Activated CD8-positive, alpha-beta memory T cell treated with anti-CD3 and anti-CD28 coated beads for 36 hours (primary cell): ENCODE results near the gene HENMT1. TPM values are rescaled to one million over a fixed set of nuclear protein-coding genes. Genes with fewer than 3 reads are reported as not detected.
"Not testable (repeated sequence)": the region's sequence is repeated elsewhere in the genome, so short reads cannot be mapped to it uniquely, and the experiment has no call there.

Experiments used
- CTCF ChIA-PET: fragments of 350-600 bp; sonication (Branson Sonifier 250); formaldehyde crosslinking; loops from one replicate; lab custom pipeline; 2021; ENCODE audit warnings: antibody characterized with exemption; lab: Charles Lee
- POLR2A ChIA-PET: fragments of 350-600 bp; sonication (Branson Sonifier 250); formaldehyde crosslinking; loops from one replicate; lab custom pipeline; 2021; ENCODE audit warnings: antibody characterized with exemption; lab: Charles Lee
- total RNA-seq, 2 experiments: library from RNA; stranded (reverse); gene quantifications; one replicate each; pipeline ENCODE4 v1.2.3, GENCODE V29; 2021

Gene HENMT1
- total RNA-seq, 2 experiments from 2014 or later: 30.6 to 32.4 TPM

DNA sequence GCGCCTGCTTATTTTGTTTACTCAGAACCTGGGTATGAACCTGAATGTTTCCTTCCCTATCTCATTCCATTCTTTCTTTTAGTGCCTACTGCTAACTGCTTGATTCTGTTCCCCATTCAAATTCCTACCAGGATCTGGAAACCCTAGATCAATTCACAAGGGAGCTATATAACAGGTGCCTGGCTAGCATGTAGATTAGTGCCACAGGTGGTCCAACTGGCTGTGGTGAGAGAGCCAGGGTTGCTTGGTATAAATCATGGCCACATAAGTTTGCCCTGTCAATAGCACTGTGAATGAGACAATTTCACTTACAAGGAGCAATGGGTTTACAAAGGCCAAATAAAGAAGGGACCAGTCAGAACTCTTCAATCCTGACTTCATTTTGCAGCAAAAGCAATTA is 24.6 kb upstream of the HENMT1 start:
- CTCF ChIA-PET: no interaction called here

GRCh38 chr1:108681701-108682100 is 20.8 kb upstream of the HENMT1 start:
- CTCF ChIA-PET, POLR2A ChIA-PET: not testable (repeated sequence)

More for the DNA sequence above, 24.6 kb upstream of the HENMT1 start:
- POLR2A ChIA-PET: no interaction called here

- ChIA-PET POLR2A (interaction anchor here (0.6 kb wide), 1 partner anchor 36 kb away, joined by 3 read pairs; no protein-coding TSS in a partner anchor), CTCF (no interaction called here)
Observed at GRCh38 chr1:108679586-108680213, 18.8 kb upstream of the HENMT1 start.

DNA sequence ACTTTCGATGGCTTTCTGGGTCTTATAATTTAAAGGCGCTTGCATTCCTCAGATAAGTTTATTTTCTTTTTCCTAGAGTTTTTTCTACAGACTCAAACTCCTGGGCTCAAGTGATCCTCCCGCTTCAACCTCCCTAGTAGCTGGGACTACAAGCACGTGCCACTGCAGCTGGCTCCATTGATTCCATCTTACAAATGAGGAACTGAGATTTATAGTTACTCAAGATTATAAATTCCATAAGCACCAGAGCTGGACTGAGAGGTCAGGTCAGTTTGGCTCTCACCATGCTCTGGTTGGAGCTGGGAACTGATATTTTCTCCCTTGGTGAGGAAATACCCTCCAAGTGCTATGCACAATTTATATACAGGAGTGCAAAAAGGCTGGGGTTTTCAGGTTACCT is 17.8 kb upstream of the HENMT1 start:
- CTCF ChIA-PET: interaction anchor here (1.4 kb wide), 1 partner anchor 13 kb away, joined by 3 read pairs; no protein-coding TSS in a partner anchor
- POLR2A ChIA-PET: no interaction called here

DNA sequence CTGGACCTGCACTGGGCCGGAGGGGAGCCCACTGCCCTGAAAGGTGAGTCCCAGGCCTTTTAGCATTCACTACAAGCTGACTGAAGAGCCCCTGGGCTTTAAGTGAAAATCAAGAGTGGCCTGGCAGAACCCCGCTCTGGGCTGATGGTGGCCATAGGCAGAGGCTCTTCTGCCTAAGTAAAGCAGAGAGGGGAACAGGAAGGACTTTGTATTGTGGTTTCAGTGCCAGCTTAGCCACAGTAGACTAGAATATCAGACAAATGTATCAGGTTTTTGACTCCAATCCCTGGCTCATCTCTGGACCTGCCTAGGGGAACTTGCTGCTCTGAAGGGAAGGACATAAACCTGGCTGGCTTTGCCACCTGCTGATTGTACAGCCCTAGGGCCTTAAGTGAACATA is 10.2 kb upstream of the HENMT1 start:
- ChIA-PET CTCF (no interaction called here), POLR2A (no interaction called here)

GRCh38 chr1:108670131-108670773 is 9.4 kb upstream of the HENMT1 start:
- POLR2A ChIA-PET: no interaction called here
- CTCF ChIA-PET: interaction anchor here (1.1 kb wide), 1 partner anchor 12 kb away, joined by 3 read pairs; no protein-coding TSS in a partner anchor

DNA sequence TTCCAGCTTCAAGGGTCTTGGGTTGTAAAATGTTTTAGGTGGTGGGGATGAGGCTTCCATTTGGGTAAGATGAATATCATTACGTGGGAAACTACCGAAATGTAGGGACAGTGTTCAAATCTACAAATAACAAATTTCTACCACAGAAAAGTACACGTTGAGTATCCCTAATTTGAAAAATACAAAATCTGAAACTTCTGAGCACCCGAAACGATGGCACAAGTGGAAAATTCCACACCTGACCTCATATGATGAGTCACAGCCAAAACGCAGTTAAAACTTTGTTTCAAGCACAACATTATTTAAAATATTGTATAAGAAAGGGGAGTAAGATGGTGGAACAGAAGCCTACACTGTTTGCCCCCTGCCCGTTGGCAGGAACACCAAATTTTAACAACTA is 8.8 kb upstream of the HENMT1 start:
- ChIA-PET CTCF (interaction anchor here (1.1 kb wide), 1 partner anchor 13 kb away, joined by 3 read pairs; no protein-coding TSS in a partner anchor), POLR2A (no interaction called here)

GRCh38 chr1:108668777-108669176 is 7.9 kb upstream of the HENMT1 start:
- ChIA-PET POLR2A (interaction anchor here (0.6 kb wide), 1 partner anchor 36 kb away, joined by 11 read pairs; no protein-coding TSS in a partner anchor), CTCF (interaction anchor here (0.7 kb wide), 1 partner anchor 25 kb away, joined by 4 read pairs; no protein-coding TSS in a partner anchor)

DNA sequence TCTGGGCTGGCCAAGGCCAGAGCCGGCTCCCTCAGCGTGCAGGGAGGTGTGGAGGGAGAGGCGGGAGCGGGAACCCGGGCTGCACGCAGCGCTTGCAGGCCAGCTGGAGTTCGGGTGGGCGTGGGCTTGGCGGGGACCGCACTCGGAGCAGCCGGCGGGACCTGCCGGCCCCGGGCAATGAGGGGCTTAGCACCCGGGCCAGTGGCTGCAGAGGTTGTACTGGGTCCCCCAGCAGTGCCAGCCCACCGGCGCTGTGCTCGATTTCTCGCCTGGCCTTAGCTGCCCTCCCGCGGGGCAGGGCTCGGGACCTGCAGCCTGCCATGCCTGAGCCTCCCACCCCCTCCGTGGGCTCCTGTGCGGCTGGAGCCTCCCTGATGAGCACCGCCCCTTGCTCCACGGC is 6.5 kb upstream of the HENMT1 start:
- CTCF ChIA-PET: interaction anchor here (1.1 kb wide), 1 partner anchor 23 kb away, joined by 3 read pairs; no protein-coding TSS in a partner anchor
- POLR2A ChIA-PET: not testable (repeated sequence)

- ChIA-PET CTCF (interaction anchor here (0.6 to 0.8 kb wide), 2 partner anchors 17 to 77 kb away, joined by 3 to 4 read pairs; no protein-coding TSS in a partner anchor), POLR2A (no interaction called here)
Observed at GRCh38 chr1:108665771-108666170, 4.9 kb upstream of the HENMT1 start.

DNA sequence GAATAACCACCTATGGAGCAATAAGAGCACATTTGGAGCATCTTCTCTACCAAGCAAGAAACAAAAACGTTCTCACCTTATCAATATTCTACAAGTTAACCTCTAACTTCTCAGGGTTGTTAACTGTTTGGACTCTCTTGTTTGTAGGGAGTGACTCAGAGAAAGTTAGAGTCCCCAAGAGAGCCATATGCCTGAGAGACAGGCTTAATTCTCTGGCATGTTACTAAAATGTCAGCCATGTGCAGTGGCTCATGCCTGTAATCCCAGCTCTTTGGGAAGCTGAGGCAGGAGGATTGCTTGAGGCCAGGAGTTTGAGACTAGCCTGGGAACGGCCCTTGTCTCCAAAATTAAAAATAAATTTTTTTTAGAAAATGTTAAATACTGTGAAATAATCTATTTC is 4.2 kb upstream of the HENMT1 start:
- CTCF ChIA-PET: interaction anchor here (0.6 to 0.8 kb wide), 2 partner anchors 18 to 76 kb away, joined by 3 to 4 read pairs; no protein-coding TSS in a partner anchor
- POLR2A ChIA-PET: no interaction called here

DNA sequence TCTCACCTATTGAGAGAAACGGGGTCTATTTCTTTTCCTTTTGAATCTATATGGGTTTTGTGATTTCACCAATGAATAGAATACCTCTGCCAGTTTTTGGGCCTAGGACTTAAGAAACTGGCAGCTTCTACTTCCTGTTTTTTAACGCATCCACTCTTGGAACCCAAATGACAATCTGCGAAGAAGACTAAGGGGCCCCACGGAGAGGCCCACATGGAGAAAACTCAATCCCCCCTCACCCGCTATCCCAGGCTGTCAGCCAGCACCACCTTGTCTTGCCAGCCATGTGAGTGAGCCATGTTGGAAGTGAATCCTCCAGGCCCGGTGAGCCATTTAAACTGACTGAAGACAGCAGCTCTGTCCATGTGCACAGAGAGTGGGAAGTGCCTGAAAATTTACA is 3.6 kb upstream of the HENMT1 start:
- CTCF ChIA-PET: no interaction called here
- POLR2A ChIA-PET: interaction anchor here (4.7 kb wide), 1 partner anchor 28 kb away, joined by 74 read pairs; the partner anchor contains the start of gene PRPF38B

DNA sequence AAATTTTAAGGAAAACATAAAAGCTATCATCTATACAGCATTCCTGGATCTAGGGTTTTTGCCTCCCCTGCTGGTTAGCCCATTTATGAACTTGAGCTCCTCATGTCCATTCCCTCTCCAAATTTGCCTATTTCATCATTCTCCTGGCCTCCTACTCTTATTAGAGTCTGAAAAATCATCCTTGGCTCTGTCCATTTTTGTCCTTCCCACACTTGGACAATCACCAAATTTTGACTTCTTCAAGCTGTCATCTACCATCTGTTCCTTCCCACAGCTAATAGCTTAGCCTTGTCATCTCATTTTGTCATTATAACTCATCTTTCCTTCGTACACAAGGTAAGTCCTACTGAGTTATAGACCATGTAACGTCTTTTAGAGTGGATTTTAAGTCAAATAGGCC is 2.2 kb upstream of the HENMT1 start:
- CTCF ChIA-PET: interaction anchor here (1.3 to 2.8 kb wide), 2 partner anchors 16 to 29 kb away, joined by 4 to 10 read pairs; partner anchors contain the start of gene PRPF38B
- POLR2A ChIA-PET: interaction anchor here (0.9 to 4.7 kb wide), 2 partner anchors 30 to 34 kb away, joined by 3 to 74 read pairs; partner anchors contain the start of gene PRPF38B

GRCh38 chr1:108657356-108658080 is 3.4 kb downstream of the HENMT1 start:
- POLR2A ChIA-PET: no interaction called here
- CTCF ChIA-PET: interaction anchor here (2.4 kb wide), 1 partner anchor 11 kb away, joined by 7 read pairs; no protein-coding TSS in a partner anchor

DNA sequence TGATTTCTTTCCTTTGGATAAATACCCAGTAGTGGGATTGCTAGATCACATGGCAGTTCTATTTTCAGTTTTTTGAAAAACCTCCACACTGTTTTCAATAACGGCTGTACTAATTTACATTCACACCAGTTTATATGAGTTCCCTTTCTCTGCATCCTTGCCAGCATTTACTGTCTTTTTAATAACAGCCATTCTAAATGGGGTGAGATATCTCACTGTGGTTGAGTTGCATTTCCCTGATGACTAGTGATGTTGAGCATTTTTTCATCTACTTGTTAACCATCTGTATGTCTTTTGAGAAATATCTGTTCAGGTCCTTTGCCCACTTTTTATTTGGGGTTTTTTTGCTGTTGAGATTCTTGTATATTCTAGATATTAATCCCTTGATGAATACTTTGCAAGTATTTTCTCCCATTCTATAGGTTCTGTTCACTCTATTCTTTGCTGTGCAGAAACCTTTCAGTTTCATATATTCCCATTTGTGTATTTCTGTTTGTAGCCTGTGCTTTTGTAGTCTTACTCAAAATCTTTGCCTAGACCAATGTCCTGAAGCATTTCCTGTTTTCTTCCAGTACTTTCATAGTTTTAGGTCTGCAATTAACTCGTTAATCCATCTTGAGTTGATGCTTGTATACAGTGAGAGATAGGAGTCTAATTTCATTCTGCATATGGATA is 7.3 kb downstream of the HENMT1 start:
- ChIA-PET CTCF (no interaction called here), POLR2A (no interaction called here)

DNA sequence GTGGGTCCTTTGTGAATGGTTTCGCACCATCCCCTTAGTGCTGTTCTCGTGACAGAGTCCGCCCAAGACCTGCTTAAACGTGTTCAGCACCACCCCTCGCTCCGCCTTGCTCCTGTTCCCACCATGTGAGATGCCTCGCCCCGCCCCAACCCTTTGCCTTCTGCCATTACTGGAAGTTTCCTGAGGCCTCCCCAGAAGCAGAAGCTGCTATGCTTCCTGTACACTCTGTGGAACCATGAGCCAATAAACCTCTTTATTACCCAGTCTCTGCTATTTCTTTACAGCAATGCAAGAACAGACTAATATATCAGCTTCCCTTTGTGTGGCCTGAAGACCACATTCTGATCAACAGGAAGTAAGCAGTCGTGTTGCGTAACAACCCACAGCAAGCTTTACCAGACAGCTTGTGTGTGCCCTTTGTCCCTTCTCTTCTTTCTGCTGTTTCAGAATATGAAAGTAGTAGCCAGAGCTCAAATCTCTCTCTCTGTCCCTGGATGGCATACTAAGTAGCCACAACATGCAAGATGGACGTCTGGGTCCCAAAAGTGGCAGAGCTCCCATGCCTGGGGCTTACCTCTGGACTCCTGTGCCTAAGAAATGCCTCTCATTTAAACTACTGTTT is 14.1 kb downstream of the HENMT1 start:
- POLR2A ChIA-PET: interaction anchor here (0.8 to 5.4 kb wide), 5 partner anchors 9 to 87 kb away, joined by 3 to 55 read pairs (median 4); partner anchors contain the start of genes EEIG2, HENMT1 and PRPF38B
- CTCF ChIA-PET: interaction anchor here (1.1 to 4.5 kb wide), 5 partner anchors 10 to 86 kb away, joined by 4 to 30 read pairs (median 7); partner anchors contain the start of genes EEIG2, HENMT1 and PRPF38B

DNA sequence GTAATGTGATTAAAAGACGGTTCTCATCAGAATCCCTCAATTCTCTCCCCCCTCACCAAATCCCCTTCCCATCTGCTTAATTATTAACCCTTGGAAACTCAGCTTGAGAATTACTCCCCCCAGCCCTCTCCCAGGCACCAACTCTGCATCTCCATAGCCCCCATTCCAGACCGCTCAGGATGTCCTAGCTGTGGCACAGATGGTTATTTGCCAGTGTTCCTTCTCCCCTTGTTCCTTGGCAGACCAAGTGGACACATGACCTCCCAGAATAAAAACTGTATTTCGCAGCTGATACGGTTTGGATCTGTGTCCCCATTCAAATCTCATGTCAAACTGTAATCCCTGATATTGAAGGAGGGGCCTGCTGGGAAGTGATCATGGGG is 14.6 kb downstream of the HENMT1 start:
- POLR2A ChIA-PET: interaction anchor here (1.1 to 5.4 kb wide), 3 partner anchors 15 to 56 kb away, joined by 3 to 55 read pairs (median 54); partner anchors contain the start of genes HENMT1 and PRPF38B
- CTCF ChIA-PET: interaction anchor here (1.5 to 4.5 kb wide), 4 partner anchors 11 to 86 kb away, joined by 6 to 30 read pairs (median 12); partner anchors contain the start of genes EEIG2, HENMT1 and PRPF38B
